SK-MEL-5 (cell line): ENCODE results near the gene ZBTB20. TPM values are rescaled to one million over a fixed set of nuclear protein-coding genes. Genes with fewer than 3 reads are reported as not detected.

Experiments
- DNase-seq: peaks from one replicate; pipeline ENCODE4 v3.0.0-alpha.2; 2016; ENCODE audit warnings: low read depth, low spot score
- in situ Hi-C: cut with HindIII; loops from 2 replicates; pipeline ENCODE4 v1.10.0; 2016; ENCODE audit warnings: low sequenced_read_pairs, high pct_unique_total_duplicates, low pct_unique_long_range_greater_than_20kb
- total RNA-seq: library from RNA; depleted of rRNA; stranded (reverse); fragments of >200 nt; shearing (Covaris generic); gene quantifications from 2 replicates; pipeline ENCODE4 v1.2.3, GENCODE V29; 2014

ZBTB20 gene
- total RNA-seq, 1 experiment from 2014 or later: 2.9 TPM

DNA sequence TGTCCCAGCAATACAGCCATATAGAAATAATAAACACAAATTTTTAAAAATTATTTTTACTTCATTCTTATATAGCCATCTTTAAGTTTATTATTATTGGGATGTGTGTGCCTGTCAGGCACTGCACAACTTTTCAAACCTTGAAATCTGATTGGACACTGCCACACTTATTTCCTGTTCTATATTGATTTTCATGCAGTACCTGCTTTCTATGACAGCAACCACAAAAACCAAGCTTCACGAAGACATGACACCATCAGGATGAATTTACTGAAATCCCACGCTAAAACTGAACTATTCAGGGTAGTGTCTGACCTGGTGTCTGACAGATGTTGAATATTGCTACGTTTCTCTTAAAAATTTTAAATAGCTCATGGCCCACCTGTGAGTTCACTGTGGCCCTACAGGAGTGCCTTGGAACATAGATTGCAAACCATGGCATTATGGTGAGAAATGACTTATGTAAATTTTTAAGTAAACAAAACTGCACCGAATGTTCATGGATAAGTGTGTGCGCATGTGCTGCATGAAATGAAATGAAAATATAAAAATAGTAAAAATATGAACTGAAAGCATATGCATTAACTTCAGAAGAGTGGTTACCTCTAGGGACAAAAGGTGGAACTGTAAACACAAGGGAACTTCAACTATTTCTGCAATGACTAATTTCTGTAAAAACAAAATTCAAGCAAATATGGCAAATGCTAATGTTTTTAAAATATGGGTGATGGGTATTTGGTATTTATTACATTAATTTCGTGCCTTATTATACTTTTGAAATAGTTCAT is 152.3 kb downstream of the ZBTB20 start:
- no peak for DNase-seq
- in situ Hi-C loops: no loop called here

DNA sequence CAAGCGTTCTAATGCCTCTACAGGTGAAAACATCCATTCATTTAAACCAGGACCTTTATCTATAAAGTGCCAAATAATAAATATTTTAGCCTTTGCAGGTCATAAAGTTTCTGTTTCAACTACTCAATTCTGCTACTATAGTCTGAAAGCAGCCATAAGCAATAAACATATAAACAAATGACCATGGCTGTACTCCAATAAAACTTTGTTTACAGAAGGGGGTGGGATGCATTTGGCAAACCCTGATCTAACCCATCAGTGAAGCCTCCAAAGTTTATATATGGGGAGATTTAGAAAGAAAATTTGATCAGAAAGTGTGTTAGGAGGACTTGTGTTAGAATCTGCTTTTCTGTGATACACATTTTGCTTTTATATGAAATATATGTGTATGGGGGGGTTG is 161.3 kb downstream of the ZBTB20 start:
- no peak for DNase-seq
- in situ Hi-C loops: no loop called here

- DNase-seq: no peak
These were observed 163.8 kb downstream of the ZBTB20 start for GRCh38 chr3:114983248-114983647.

DNA sequence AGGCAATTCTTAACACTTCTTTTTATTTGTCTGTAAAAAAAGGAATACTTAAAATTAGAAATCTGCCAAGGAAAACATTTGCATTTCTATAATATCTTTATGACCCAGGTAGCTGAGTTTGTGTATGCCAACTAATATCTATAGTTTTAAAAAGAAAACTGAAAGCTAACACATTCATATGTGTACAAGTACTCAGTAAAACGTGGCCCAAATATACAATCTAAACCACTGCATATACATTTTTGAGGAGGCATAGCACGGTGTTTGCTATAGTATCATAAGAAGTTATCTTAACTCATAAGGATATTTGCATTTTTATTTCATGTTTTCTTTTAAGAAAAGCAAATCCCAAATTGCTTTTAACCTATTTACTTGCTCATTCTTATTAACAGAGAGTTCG is 172.7 kb downstream of the ZBTB20 start:
- in situ Hi-C loops: no loop called here
- no peak for DNase-seq

More at GRCh38 chr3:114983248-114983647, 163.8 kb downstream of the ZBTB20 start:
- in situ Hi-C loops: no loop called here

DNA sequence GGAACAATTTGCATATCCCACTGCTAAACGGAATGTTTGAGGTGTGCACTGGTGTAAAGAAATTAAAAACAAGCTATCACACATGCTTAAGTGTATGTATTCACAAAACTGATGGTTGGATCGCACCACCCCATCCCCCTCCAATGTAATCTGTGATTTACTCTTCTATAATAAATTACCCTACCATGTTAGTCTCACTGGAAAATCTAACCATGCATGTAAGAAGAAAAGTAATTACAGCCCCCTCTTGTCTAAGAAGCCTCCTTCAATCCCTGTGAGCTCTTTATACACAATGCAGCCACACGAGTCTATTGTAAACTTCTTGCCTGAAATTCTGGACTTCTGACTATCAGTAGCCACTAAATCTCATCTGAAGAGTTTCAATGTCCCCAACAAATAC is 173.6 kb downstream of the ZBTB20 start:
- in situ Hi-C loops: no loop called here
- DNase-seq: no peak

DNA sequence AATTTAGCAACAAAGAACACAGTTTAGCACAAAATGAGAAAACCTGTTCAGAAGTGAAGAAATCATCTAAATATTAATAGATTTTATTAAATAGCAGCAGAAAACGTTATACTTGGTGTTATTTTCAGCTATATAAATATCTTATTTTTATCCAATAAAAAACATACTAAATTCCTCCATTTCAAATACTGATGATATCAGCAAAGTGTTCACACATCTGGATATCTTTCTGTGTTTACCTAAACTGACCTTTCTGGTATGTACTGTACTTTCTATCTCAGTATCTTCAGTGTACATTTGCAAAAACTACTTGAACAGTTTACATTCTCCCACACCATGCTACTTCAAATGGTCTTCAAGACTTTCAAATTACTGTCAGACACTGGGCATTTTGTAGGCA is 179.9 kb downstream of the ZBTB20 start:
- in situ Hi-C loops: no loop called here
- no peak for DNase-seq

- in situ Hi-C loops: no loop called here
- no peak for DNase-seq
These were observed 184.9 kb downstream of the ZBTB20 start for GRCh38 chr3:114962189-114962588.

DNA sequence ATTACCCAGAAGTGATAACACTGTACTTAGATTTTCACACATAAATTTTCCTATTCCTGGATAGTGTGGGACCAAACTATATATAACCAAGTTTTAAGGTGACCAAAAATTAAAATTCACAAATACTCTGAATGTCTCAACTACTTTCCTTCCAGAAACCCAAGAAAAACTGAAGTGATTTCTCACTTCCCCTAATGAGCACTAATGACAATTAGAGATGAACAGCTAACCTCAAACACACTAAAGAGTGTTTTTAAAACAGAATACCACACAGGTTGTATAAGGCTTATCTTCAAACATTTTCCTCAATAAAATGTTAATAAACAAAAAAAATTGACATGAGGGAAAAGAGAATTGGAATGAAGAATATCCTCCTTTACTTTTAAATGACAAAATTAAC is 188.2 kb downstream of the ZBTB20 start:
- DNase-seq: no peak
- in situ Hi-C loops: no loop called here

GRCh38 chr3:114953800-114954199 is 193.3 kb downstream of the ZBTB20 start:
- in situ Hi-C loops: no loop called here
- DNase-seq: no peak

DNA sequence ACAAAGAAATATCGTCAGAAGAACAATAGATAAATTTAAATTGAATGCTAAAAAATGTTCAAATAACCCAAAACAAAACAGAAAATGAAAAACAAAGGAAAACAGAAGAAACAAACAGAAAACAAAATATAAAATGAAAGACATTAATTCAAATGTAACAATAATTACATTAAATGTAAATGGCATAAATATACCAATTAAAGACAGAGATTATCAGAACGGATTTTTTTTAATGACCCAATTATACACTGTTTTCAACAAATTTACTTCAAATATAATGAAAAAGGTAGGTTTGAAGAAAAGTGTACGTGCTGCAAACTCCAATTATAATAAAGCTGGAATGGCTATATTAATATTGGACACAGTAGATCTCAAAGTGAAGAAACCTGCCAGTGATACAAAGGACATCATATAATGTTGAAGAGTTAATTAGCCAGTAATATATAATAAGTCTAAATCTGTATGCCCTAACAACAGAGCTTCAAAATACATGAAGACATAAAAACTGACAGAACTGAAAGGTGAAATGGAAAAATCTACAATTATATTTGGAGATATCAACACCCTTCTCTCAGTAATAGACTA is 193.8 kb downstream of the ZBTB20 start:
- in situ Hi-C loops: no loop called here
- DNase-seq: no peak

- no peak for DNase-seq
- in situ Hi-C loops: no loop called here
These were observed 204.3 kb downstream of the ZBTB20 start for GRCh38 chr3:114942773-114943172.

DNA sequence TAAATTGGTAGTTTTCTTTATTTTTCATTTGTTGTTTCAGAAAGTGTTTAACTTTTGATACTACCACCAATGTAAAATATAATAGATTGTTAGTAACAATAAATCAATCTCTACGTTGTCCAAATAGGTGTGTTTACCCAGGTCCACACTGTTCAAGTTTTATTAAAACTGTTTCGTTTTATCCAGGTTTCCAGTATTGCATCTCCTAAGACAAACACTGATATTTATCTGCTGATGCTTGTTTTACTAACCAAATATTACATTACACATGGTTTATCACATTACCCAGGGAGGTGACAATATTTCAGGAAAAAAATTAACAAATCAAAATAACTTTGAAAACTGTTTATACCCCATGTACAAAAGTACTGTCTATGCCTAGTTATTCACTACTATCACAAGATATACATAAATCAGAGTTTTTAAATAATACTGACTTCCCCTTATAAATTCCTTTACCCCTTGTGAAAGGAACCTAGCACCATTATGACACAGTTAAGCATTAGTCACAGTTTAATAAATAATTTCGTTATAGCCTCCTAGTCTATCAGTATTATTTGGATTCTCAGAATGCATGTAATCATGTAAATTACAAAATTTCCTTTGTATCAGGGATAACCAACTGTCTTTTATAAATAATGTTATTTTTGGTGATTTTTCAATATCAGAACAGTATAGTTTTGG is 205.3 kb downstream of the ZBTB20 start:
- in situ Hi-C loops: no loop called here
- no peak for DNase-seq

GRCh38 chr3:114939920-114940319 is 207.2 kb downstream of the ZBTB20 start:
- in situ Hi-C loops: no loop called here
- DNase-seq: no peak

- in situ Hi-C loops: no loop called here
These were observed 213.7 kb downstream of the ZBTB20 start for GRCh38 chr3:114933407-114933806.

GRCh38 chr3:114929971-114930732 is 216.9 kb downstream of the ZBTB20 start:
- DNase-seq: no peak
- in situ Hi-C loops: no loop called here

More at GRCh38 chr3:114933407-114933806, 213.7 kb downstream of the ZBTB20 start:
- no peak for DNase-seq

GRCh38 chr3:114928989-114929640 is 218.0 kb downstream of the ZBTB20 start:
- no peak for DNase-seq
- in situ Hi-C loops: no loop called here

DNA sequence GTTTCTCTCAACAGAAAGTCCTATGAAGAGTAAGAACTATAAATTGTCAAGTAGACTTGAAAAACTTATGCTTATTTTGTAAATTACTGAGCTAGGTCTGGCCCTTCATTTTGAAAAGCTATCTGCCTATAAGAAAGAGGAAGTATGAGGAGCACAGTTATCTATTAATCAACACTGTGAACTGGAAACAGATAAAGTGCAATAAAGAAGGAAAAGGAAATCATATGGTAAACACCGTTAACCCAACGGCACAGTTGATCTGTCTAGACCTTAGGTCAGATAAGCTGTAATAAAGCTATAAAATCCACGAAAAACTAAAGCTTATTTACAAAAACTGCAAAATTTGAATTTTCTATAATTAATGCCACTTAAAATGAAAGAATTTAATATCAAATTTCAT is 242.5 kb downstream of the ZBTB20 start:
- DNase-seq: no peak
- in situ Hi-C loops: no loop called here

- peak; percentile 60 for DNase-seq
- in situ Hi-C loops: no loop called here
These were observed 243.9 kb downstream of the ZBTB20 start for GRCh38 chr3:114903213-114903612.
